Measurements from ENCODE around the gene GCSAM. TPM values are rescaled to one million over a fixed set of nuclear protein-coding genes. Genes with fewer than 3 reads are reported as not detected.

GCSAM gene
- polyA plus RNA-seq, 10 donors: 0.50 to 1.7 (median 1.3) TPM

GRCh38 chr3:112109322-112109721, 23.7 kb downstream of the GCSAM start:
- no peak for DNase-seq

GRCh38 chr3:112104774-112105173, 28.3 kb downstream of the GCSAM start:
- DNase-seq: no peak

GRCh38 chr3:112101916-112102315, 31.1 kb downstream of the GCSAM start:
- DNase-seq: peak in 1 of 3 donors; percentile 86

DNA sequence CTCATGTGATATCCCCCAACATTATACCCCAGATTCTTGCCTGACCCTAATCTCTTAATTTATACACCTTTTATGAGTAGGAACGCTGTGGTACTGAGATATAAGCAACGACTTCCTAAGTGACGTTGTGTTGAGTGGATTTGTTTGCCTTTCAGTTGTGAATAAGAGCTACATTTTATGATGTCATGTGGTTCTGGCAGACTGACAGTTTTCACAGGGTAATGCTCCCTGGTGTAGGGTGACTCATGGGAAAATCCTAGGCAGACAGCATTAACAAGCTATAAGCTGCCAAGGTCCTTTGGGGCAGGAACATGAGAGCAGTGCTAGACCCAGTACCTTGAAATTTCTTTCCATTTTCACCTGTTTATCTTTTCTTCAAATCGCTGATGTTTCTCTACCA, 35.7 kb downstream of the GCSAM start:
- DNase-seq: peak in 1 of 3 donors; percentile 95

- no peak for DNase-seq
These were observed 36.9 kb downstream of the GCSAM start for GRCh38 chr3:112096176-112096575.

DNA sequence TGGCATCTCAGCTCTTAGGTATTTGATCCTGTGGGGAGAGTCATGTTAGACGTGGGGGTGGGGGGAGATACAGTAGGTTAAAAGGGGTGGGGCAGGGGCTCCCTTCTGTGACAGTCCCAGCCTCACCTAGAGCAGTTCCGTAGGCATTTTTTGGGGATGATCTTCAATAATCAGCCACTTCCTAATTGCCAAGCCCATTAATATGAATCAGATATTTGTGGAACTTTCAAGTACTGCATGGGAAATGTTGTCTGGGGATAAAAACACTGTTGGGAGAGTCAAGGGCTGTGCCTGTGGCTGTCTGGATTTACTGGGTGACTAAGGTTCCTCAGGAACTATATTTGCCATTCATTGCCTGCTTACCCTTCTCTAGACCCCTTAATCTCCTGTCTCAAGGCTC, 37.3 kb downstream of the GCSAM start:
- DNase-seq: no peak

GRCh38 chr3:112093180-112093522, 39.9 kb downstream of the GCSAM start:
- no peak for DNase-seq

DNA sequence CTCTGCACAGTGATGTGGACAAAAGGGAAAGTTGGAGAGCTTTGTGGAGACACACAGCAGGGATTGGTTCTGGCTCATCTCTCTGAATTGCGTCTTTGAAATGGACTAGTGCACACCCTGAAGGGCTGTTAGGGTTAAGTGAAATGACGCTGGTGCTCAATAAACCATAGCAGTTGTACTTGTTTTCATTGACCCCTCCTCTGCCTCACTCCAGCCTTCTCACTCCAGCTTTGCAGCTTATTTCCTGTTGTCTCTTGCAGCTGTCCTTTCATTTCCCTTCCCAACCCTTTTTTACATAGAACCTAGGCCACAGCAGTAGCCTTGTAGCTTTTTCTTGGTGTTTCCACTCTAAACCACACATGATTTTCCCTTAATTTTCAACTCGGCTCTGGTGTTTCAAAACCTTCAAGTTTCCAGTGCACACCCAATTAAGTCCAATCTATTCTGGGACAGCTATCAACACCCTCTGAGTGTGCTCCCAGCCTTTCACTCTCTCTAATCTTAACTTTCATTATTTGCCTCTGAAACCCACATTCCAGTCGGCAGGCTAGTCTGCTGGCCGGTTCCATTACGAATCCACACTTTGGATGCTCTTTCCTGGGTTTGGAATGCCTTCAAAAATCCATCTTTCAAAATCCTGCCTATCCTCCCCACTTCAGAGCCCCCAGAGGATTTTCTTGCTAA, 40.4 kb downstream of the GCSAM start:
- DNase-seq: no peak

DNA sequence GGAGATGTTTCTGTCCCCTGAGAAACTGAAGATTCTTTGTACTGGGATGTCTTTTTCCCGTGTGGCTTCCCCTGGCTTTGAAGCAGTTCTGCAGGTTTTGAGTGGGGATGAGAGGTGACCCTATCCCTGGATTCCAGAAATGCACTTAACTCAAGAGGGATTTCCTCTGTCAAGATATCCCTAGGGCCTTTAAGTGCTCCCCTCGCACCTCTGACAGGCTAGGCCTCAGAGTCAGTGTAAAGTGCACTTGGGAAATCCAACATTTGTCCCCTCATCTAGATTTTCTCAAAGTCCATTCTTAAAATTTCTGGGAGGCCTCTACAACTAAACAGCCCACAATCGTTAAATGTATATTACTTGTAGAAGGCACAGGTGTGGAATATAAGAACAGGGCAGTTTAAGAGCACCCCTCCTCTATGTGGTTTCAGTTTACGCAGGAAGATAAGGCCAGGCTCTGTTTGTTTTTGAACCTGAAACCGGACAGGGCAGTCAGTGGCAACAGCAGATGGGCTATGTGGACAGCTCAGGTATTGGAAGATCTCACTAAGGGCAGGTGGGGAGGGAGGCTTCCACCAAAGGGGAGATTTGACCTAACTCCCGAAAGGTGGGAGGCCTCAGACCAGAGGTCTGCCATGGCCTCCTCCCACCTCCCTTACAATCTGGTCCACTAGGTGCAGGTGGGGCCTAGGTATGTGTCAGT, 42.0 kb downstream of the GCSAM start:
- no peak for DNase-seq

DNA sequence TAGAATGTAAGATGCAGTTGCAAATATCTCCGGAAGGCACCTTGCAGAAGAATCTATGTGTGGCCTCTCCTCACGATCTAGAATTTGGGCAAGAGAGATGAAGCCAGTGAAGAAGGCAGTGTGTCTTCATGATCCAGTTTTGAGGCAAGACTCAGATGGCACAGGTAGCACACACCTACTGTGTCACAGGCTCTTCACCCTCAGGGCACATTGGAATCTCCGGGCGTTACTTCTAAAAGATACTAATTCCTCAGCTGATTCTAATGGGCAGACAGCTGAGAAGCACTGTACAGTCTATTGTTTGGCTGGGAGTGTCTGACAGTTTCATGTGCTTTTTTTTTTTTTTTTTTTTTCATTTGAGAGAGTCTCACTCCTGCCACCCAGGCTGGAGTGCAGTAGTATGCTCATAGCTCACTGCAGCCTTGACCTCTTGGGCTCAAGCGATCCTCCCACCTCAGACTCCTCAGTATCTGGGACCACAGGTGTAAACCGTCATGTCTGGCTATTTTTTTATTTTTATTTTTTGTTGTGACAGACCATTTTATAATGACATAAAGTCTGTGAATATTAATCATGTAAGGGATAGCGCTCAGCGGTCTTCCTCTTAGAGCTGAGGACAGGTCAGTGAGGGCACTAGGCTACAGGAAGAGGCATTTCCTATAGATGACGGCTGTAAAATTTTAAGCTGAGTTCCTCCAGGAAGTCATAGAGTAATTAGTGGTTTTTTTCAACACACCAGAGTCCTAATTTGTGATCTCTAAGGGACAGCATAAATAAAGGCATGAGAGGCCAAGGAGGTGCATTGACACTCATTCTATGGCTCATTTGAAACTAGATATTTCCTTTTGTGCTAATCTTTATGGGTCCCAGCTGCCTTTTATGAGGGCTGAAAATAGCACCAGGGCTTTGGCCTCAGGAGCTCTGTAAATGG, 42.8 kb downstream of the GCSAM start:
- DNase-seq: no peak

GRCh38 chr3:112088944-112089343, 44.1 kb downstream of the GCSAM start:
- DNase-seq: no peak

GRCh38 chr3:112087746-112088145, 45.3 kb downstream of the GCSAM start:
- no peak for DNase-seq

DNA sequence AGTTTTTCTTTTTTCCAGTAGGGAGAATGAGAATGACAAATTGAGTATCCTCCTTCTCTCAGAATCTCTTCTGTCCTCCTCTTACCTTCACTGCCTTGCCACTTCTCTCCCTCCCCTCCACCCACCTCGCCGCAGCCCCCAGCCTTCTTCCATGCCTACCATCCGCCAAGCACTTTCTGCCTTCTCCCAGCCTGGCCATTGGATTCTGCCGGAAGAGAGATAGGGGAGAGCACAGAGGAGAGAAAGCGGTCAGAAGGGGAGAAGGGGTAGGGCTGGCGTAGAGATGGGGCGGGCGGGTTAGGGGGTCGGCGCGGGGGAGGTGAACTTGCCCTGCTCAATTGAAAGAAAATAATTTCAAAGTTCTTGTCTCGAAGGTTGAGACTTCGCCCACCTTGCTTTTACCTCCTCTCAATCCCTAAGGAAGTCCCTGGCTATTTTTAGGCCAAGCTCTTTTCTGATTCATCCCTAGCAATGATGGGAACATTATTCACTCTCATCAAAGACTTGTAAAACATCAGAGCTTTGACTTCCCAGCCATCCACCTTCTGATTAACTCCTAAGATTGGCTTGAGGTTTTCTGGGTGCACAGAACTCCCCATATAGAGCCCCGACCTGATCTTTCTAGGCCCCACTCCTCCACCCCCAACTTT, 46.0 kb downstream of the GCSAM start:
- DNase-seq: no peak

- peak; percentile 66 to 87 (median 74) for DNase-seq
These were observed 46.8 kb downstream of the GCSAM start, which contains the start of gene C3orf52 for GRCh38 chr3:112086076-112086854. Gene C3orf52, plus strand, starts transcription at chr3:112086389. Its CDS starts 19 bp downstream, at chr3:112086408.

- no peak for DNase-seq
These were observed 47.3 kb downstream of the GCSAM start for GRCh38 chr3:112085735-112086075.

GRCh38 chr3:112084980-112085705, 47.9 kb downstream of the GCSAM start:
- DNase-seq: no peak

DNA sequence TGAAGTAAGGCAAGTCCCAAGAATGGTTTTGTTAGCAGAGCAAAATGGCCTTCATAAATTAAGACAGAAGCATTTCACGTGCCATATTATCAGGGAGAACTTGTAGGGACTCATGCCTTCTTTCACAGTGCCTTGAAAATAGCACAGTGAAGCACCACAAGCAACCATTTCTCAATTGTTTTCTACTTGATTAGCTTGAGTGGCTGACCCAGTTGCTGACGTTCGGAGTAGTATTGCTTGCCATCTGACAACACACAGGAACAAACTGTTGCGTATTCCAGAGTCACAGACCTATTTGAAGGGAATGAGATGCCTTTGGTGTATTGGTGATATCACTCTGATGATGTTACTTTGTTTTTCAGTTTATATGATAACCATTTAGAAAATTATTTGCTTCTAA, 49.8 kb downstream of the GCSAM start:
- DNase-seq: no peak

- DNase-seq: no peak
These were observed 54.6 kb downstream of the GCSAM start for GRCh38 chr3:112078125-112079083.
